Jurkat, Clone E6-1 (cell line): Measurements from ENCODE around the gene TMEM63C.
A peak's percentile ranks its signal among the peaks of the same experiment; 100 is the strongest.
"Not testable (repeated sequence)": the region's sequence is repeated elsewhere in the genome, so short reads cannot be mapped to it uniquely, and the experiment has no call there.

Experiments used
- DNase-seq: peaks from one replicate; pipeline ENCODE4 v3.0.0-alpha.2; 2011; ENCODE audit warnings: low read depth, low spot score
- H3K4me3 ChIP-seq: 2 replicates; pipeline ENCODE4 v1.5.1; 2011; ENCODE audit warnings: mild to moderate bottlenecking, low read length, control low read depth, moderate library complexity

Gene TMEM63C

GRCh38 chr14:77151918-77152588 lies 29.5 kb upstream of the TMEM63C start:
- H3K4me3 ChIP-seq = no peak overlapping the region
- DNase-seq = peak; percentile 28

- no peak for DNase-seq
- no peak overlapping the region for H3K4me3 ChIP-seq
Observed at GRCh38 chr14:77153802-77154201, 27.8 kb upstream of the TMEM63C start.

DNA sequence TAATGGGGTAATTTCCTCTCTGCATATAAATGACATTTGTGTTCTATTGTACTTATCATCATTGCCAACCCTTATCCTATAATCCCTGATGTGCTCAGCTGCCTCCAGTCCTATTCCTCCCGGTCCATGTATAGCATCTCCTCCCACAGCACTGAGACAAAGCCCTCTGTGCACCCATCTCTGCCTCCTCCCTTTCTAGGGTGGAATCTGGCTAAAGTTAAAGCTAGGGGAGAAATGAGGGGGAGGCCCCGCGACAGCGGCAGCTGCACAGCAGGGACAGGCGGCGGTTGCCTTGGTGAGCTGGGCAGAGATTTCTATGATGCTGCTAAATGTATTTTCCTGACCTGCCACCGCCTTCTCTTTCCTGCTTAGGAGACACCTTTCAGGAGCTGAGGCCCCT lies 27.2 kb upstream of the TMEM63C start:
- no peak for DNase-seq
- H3K4me3 ChIP-seq = no peak overlapping the region

DNA sequence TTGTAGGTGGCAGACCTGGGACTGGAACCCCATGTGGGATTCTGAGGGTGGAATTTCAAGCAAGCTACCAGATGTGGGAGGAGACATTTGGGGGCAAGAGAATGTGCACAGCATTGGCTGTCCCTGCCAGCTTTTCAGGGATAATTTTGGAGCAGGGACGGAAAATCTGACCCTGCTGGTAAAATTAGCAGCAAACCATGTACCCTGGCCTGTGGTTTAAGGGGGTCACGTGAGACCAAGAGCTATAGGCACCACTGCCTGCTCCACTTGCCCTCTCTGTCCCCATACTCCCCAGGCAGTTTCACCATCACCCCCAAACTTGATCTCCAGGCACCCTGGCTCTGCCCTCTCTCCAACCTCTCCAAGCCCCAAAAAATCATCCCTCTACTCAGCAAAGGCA lies 26.5 kb upstream of the TMEM63C start:
- H3K4me3 ChIP-seq = no peak overlapping the region
- DNase-seq = no peak

DNA sequence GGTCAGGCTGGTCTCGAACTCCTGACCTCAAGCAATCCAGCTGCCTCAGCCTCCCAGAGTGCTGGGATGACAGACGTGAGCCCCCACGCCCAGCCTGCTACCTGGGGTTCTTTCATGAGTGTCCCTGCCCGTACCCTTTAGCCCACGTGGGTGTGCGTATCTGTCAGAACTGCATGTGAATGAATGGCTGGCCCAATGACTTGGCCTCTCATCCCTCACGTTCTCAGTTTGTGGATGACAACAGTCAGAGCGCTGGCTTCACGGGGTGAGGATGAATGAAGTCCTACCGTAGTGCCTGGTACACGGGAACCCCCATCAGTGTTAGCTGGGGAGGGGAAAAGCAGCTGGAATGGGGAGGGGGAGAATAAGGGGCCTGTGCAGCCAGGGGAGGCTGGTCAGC lies 23.9 kb upstream of the TMEM63C start:
- H3K4me3 ChIP-seq = no peak overlapping the region
- no peak for DNase-seq

DNA sequence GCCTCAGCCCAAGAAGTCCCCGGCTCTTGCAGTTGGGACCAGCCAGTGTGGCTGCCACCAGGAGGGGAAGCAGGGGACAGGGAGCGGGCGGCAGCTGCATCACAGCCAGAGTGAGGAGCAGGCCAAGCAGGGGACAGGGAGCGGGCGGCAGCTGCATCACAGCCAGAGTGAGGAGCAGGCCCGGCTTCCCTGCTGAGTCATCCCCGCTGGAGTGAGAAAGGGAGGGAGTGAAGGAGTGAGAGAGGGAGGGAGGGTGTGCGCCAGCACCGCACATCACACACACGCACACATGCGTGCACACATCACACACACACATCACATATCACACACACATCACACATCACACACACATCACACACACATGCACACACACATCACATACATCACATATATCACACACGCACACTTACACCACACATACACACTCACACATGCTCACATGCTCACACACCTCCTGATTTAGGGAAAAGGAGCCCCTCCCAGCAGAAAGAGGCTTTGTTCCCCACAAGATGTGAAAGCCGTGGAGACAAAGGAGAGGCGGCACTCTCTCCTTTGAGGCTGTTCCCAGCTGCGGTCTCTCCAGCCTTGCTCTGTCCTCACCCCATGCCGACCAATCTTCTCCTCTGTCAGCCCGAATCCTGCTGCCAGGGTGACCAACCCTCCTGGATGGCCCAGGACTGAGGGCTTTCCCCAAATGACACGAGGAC lies 23.3 kb upstream of the TMEM63C start:
- no peak for DNase-seq
- H3K4me3 ChIP-seq = no peak overlapping the region

DNA sequence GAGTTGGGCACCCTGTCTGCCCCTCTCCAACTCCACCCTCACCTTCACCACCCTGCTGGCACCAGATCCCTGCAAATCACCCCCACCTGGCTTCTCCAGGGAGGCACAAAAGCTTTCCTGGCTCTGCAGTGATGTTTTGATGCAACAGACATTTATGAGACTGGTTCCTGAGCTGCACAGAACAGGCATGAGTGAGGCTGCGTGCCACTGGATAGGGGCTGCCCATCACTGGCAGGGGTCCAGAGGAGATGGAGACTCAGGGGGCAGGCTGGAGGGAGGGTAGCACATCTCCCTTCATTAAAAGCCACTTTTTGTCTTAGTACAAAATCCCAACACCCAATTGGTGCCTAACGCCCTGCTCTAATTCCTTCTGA lies 22.7 kb upstream of the TMEM63C start:
- DNase-seq = no peak
- no peak overlapping the region for H3K4me3 ChIP-seq

GRCh38 chr14:77161011-77161410 lies 20.6 kb upstream of the TMEM63C start:
- H3K4me3 ChIP-seq = no peak overlapping the region
- no peak for DNase-seq

DNA sequence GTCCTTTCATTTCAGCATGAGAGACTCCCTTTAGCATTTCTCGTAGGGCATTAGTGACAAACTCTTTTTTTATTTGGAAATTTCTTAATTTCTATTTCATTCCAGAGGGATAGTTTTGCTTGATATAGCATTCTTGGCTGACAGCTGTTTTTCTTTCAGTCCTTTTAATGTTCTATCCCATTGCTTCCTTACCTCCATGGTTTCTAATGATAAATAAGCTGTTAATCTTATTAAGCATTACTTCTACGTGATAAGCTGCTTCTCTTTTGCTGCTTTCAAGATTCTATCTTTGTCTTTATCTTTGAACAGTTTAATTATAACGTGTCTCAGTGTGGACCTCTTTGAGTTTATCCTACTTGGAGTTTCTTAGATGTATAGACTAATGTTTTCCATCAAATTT lies 11.6 kb upstream of the TMEM63C start:
- DNase-seq = no peak

GRCh38 chr14:77172916-77173315 lies 8.7 kb upstream of the TMEM63C start:
- H3K4me3 ChIP-seq = no peak overlapping the region
- DNase-seq = no peak

More for the DNA sequence above, 11.6 kb upstream of the TMEM63C start:
- H3K4me3 ChIP-seq = no peak overlapping the region

DNA sequence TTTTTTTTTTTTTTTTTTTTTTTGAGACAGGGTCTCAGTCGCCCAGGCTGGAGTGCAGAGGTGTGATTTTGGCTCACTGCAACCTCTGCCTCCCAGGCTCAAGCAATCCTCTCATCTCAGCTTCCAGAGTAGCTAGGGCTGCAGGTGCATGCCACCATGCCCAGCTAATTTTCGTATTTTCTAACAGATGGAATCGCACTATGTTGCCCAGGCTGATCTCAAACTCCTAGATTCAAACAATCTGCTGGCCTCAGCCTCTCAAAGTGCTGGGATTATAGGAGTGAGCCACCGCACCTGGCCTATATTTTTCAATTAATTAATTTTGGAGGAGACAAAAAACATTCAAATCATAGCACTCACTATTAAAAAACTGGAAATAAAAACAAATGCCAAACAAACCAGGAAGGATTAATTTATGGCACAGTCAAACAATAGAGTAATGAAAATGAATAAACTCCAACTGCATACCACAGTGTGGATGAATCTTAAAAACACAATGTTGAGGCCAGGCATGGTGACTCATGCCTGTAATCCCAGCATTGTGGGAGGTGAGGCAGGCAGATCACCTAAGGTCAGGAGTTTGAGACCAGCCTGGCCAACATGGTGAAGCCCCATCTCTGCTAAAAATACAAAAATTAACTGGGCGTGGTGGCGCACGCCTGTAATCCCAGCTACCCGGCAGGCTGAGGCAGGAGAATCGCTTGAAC lies 7.5 kb upstream of the TMEM63C start:
- not testable (repeated sequence) for H3K4me3 ChIP-seq, DNase-seq

DNA sequence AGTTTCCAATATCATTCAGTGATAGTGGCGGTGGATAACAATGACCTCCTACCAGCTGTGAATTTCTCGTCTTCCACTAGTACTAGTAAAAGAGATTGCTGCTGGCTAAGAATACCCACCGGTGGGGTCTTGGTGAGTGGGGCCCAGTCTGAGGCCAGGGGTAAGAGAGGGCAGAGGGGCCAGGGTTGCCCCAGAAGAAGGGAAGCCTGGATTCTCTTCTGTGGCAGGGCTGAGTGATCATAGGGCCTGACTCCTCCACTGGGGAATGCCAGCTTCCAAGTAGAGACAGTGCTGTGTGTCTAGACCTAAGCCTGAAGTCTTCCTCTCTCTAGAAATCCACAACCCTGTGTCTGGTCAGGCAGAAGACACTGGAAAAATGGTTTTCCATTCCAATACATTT lies 5.8 kb upstream of the TMEM63C start:
- H3K4me3 ChIP-seq = no peak overlapping the region
- no peak for DNase-seq

DNA sequence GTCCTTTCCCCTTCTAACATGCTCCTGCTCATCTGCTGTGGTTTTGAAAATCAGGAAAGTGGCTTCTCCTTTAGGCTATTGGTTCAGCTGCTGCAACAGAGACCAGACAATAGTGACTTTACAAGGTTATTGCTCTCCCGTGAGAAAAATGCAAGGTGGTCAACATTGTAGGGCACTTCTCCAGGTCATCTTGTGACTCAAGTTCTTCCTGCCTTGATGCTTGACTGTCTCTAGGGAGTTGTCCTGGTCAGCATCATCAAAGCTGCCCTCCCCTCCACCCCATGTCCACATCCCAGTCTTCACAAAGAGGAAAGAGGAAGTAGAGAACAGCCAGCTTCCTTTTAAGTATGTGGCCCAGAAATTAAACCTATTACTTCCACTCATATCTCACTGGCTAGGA lies 3.9 kb upstream of the TMEM63C start:
- no peak overlapping the region for H3K4me3 ChIP-seq
- no peak for DNase-seq

DNA sequence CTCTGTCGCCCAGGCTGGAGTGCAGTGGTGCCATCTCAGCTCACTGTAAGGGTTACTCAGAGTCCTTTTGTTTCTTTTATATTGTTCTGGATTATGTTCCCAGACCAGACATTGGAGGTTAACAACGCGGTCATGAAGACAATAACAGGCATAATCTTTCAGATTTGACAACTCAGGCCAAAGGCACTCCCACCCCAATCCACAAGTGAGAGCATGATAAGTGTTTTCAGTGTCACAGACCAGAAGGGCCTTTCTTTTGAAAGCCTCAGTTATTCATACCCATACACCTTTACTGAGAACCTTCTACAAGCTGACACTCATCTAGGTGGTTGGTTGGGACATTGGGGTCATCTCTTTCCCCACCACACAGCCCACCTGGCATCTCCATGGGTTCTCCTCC lies 2.9 kb upstream of the TMEM63C start:
- DNase-seq = no peak
- no peak overlapping the region for H3K4me3 ChIP-seq

DNA sequence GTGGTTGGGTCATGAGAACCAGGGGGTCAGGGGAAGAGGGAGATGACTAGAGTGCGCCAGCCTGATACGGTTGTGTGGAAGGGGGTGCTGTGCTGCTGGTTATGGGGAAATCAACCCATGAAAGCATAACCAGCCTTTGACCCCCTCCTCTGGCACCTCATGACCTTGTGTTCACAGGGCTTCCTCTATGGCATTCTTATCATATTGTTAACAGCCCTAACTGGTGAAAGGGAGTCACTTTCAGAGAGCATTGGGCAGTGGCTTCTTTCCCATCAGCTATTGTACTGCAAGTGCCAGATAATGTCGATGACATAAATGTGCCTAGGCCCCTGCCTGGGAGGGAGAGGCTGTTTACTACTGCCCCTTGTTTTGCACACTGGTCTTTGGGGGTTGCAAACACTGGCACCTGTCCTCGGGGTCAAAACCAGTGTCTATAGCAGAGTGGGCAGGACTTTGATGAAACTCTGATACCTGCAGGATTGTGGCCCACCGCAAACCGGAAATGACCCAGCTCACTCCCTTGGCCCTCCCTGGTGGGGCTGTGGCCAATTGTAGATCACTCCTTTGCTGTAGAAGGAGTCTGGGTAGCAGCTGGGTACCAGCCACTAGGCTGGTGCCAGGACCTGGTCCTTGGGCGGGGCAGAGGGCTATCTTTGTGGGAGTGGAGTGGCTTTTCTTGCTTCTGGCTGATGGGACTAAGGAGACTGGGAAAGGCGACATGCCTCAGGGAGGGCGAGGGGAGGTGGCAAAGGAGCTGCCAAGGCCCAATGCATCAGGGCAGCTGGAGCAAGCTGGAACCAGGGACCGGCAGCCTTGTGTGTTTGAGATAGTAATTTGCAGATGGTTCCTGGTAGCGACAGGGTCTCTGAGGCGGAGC lies 634 bp upstream of the TMEM63C start:
- no peak for DNase-seq
- peak overlapping the region; percentile 75 for H3K4me3 ChIP-seq

DNA sequence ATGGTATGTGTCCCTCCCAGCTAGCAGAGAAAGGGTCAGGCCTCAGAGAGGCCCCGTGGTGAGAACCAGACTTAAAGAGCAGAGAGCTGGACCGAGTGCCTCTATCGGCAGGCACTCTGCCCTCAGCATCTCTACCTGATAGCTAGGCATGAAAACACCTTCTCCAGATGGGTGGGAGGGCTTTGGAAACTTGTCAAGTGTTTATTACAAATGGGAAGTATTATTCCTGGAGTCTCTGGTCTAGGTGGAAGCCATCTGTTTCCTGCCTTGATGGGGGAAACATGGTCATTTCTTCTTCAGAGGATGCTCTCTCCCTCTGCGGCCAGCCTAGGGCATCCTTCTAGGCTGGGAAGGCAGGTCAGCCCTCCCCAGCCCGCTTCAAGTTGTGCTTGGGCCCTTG lies 2.3 kb downstream of the TMEM63C start:
- no peak for DNase-seq

GRCh38 chr14:77184396-77185092 lies 2.9 kb downstream of the TMEM63C start:
- no peak overlapping the region for H3K4me3 ChIP-seq
- no peak for DNase-seq

More for the DNA sequence above, 2.3 kb downstream of the TMEM63C start:
- H3K4me3 ChIP-seq = no peak overlapping the region

- no peak for DNase-seq
- H3K4me3 ChIP-seq = no peak overlapping the region
Observed at GRCh38 chr14:77185093-77185465, 3.5 kb downstream of the TMEM63C start.
